Neural cell (in vitro differentiated cells): ENCODE measurements around the gene PLA2G2E.

Source experiments
- MXI1 ChIP-seq: fragments of 450-650 bp; conservative IDR thresholded peaks from 2 replicates; pipeline ENCODE4 v1.6.1; 2014; ENCODE audit warnings: antibody characterized with exemption, mild to moderate bottlenecking; ENCODE audit not compliant: poor library complexity, severe bottlenecking
- TF ChIP-seq, protein P1 (sequence below): fragments of 450-650 bp; IDR thresholded peaks from 2 replicates; pipeline ENCODE4 v1.5.1; 2014; ENCODE audit warnings: antibody characterized with exemption, mild to moderate bottlenecking, moderate library complexity; ENCODE audit not compliant: poor library complexity, severe bottlenecking

DNA sequence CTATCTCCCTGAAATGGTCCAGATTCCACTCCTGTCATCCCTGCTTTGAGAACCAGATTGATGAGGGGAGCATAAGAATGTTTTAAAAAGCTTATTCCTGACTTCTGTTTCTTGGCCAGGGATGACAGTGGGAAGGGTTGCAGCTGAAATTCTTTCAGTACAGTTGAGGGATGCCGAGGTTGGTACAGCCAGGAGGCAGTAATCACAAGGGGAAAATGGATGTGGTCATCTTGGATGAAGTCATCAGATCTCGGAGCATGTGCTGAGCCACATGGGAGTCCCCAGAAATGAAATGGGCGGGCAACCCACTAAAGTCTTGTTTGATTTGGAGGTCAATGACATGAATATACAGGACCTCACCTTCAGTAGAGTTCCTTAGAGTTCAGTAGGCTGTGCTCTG, 18.7 kb upstream of the PLA2G2E start:
- TF ChIP-seq MXI1 = no peak
- TF ChIP-seq, protein P1, sequence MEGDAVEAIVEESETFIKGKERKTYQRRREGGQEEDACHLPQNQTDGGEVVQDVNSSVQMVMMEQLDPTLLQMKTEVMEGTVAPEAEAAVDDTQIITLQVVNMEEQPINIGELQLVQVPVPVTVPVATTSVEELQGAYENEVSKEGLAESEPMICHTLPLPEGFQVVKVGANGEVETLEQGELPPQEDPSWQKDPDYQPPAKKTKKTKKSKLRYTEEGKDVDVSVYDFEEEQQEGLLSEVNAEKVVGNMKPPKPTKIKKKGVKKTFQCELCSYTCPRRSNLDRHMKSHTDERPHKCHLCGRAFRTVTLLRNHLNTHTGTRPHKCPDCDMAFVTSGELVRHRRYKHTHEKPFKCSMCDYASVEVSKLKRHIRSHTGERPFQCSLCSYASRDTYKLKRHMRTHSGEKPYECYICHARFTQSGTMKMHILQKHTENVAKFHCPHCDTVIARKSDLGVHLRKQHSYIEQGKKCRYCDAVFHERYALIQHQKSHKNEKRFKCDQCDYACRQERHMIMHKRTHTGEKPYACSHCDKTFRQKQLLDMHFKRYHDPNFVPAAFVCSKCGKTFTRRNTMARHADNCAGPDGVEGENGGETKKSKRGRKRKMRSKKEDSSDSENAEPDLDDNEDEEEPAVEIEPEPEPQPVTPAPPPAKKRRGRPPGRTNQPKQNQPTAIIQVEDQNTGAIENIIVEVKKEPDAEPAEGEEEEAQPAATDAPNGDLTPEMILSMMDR = no peak
